Brain microvascular endothelial cell (primary cell): ENCODE results near the gene EEFSEC.

Experiments used
- DNase-seq: peaks from one replicate; pipeline ENCODE4 v3.0.0-alpha.2; 2020
- H3K27ac ChIP-seq: fragments of 250-450 bp; sonication (Bioruptor Pico); 2 replicates; pipeline ENCODE4 v1.5.1; 2020; ENCODE audit warnings: mild to moderate bottlenecking, moderate library complexity
- H3K27me3 ChIP-seq: fragments of 250-450 bp; sonication (Bioruptor Pico); replicated peaks from 2 replicates; pipeline ENCODE4 v1.5.1; 2020; ENCODE audit warnings: mild to moderate bottlenecking
- H3K36me3 ChIP-seq: fragments of 250-450 bp; sonication (Bioruptor Pico); replicated peaks from 2 replicates; pipeline ENCODE4 v1.5.1; 2020; ENCODE audit warnings: mild to moderate bottlenecking
- H3K4me3 ChIP-seq: 2 replicates; pipeline ENCODE4 v1.5.1; 2011; ENCODE audit warnings: low read depth, mild to moderate bottlenecking, control low read depth, low read length, moderate library complexity
- in situ Hi-C: cut with HindIII; loops from 2 replicates; pipeline ENCODE4 v1.10.0; 2017; ENCODE audit warnings: low sequenced_read_pairs, low pct_ligation_motif_present
- TF ChIP-seq, protein P1 (sequence below): IDR thresholded peaks from 2 replicates; pipeline ENCODE4 v1.5.1; 2011; ENCODE audit warnings: low read depth, mild to moderate bottlenecking, moderate library complexity, low read length, control low read depth, inconsistent platforms; ENCODE audit errors: missing control alignments

EEFSEC gene

DNA sequence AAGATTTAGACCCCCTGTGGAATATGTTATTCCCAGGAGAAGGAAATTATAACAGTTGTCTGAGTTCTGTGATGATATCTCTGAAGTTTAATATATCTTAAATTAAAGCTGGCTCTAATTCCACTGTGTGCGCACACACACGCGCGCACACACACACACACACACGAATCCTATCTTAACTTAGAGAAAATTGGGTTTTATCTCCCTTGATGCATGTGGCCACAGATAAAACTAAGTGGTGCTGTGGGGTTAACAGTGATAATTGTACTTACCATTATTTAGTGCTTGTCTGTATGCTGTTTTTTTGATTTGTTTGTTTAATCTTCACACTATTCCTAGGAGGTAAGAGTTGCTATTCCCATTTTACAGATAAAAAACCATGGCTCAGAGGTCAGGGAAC, 7.4 kb downstream of the EEFSEC start:
- H3K36me3 ChIP-seq: no peaks in the 10 kb centered on the region
- H3K27ac ChIP-seq: no peak overlapping the region
- H3K27me3 ChIP-seq: no peaks in the 10 kb centered on the region
- in situ Hi-C loops: loop anchor here (25.0 kb wide), 1 partner anchor 427 kb away; no protein-coding TSS in a partner anchor
- TF ChIP-seq, protein P1, sequence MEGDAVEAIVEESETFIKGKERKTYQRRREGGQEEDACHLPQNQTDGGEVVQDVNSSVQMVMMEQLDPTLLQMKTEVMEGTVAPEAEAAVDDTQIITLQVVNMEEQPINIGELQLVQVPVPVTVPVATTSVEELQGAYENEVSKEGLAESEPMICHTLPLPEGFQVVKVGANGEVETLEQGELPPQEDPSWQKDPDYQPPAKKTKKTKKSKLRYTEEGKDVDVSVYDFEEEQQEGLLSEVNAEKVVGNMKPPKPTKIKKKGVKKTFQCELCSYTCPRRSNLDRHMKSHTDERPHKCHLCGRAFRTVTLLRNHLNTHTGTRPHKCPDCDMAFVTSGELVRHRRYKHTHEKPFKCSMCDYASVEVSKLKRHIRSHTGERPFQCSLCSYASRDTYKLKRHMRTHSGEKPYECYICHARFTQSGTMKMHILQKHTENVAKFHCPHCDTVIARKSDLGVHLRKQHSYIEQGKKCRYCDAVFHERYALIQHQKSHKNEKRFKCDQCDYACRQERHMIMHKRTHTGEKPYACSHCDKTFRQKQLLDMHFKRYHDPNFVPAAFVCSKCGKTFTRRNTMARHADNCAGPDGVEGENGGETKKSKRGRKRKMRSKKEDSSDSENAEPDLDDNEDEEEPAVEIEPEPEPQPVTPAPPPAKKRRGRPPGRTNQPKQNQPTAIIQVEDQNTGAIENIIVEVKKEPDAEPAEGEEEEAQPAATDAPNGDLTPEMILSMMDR: no peak
- no peak for DNase-seq
- H3K4me3 ChIP-seq: no peak overlapping the region

GRCh38 chr3:128163432-128163831, 10.2 kb downstream of the EEFSEC start:
- Histone ChIP-seq H3K4me3 (no peak overlapping the region), H3K27ac (no peak overlapping the region), H3K36me3 (no peaks in the 10 kb centered on the region), H3K27me3 (no peaks in the 10 kb centered on the region)
- TF ChIP-seq, protein P1: no peak
- in situ Hi-C loops: loop anchor here (25.0 kb wide), 1 partner anchor 424 kb away; no protein-coding TSS in a partner anchor
- no peak for DNase-seq

DNA sequence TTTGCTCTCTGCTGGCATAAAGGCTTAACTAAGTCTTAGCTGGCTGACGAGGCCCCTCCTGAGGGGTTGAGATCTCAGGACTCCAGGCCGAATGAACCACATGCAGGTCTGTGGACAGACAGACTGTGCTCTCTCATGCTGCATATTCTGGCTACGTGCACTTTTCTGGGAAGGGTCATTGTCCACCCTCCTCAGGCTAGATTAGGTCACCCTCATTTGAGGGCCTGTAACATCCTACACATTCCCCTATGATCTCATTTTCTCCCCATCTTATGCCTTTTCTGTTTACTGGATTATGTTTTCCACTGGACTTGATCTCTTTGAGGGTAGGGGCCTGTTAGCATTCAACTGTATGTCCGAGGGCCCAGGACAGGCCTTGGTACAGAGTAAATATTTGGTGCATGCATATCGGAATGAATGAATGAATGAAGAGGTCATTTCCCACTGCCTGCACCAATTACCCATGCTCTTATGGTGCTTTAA, 13.7 kb downstream of the EEFSEC start:
- Histone ChIP-seq H3K36me3 (no peaks in the 10 kb centered on the region), H3K27me3 (no peaks in the 10 kb centered on the region), H3K27ac (no peak overlapping the region), H3K4me3 (no peak overlapping the region)
- no peak for DNase-seq
- in situ Hi-C loops: loop anchor here (25.0 kb wide), 1 partner anchor 420 kb away; no protein-coding TSS in a partner anchor
- TF ChIP-seq, protein P1: no peak

DNA sequence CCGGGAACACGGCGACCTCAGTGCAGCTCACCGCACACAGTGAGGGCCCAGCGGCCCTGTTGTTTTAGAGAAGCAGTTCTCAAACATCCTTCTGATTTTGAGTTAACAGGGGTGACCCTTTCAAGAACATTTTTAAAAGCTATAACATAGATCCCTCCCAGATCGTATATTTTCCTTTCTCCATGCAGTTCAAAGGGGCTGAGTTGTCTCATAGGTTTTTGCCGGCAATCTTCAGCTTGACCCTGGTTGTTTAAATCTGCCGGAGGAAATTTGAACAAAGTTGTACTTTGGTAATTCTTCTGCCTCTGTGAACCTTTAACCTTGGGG, 14.3 kb downstream of the EEFSEC start:
- H3K36me3 ChIP-seq: no peaks in the 10 kb centered on the region
- H3K4me3 ChIP-seq: no peak overlapping the region
- no peak for DNase-seq
- in situ Hi-C loops: loop anchor here (25.0 kb wide), 1 partner anchor 420 kb away; no protein-coding TSS in a partner anchor
- TF ChIP-seq, protein P1: no peak
- no peak overlapping the region for H3K27ac ChIP-seq
- no peaks in the 10 kb centered on the region for H3K27me3 ChIP-seq

DNA sequence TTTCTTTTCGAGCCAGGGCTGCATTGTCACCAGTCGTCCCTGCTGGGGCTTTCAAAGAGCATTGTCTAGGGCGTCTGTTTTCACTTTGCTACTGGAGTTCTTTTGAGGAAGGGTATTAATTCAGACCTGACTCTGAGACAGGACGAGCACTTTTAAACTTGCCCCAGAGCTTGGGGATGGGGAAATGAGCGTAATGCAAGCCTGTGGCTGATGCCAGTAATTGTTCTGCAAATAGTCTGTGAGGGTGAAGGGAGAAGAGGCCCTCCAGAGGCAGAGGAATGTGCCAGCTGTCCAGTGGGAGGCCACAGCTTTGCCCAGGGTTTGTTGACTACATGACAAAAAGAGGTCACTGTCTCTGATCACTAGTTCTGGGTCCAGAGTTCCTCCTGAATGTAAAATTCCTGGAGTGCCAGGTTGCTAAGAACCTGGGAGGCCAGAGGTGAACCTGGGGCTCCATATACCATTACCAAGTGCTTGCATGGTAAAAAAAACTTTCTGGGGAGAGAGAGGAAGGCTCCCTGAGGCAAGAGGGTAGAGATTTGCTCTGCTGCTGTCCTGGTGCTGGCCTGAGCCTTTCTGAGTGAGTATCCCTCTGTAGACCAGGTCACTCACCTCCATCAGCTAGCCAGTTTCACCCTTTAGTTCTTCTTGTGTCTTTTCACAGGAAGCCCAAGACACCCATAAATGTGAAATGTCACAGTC, 14.8 kb downstream of the EEFSEC start:
- Histone ChIP-seq H3K27me3 (no peaks in the 10 kb centered on the region), H3K36me3 (no peaks in the 10 kb centered on the region), H3K27ac (no peak overlapping the region), H3K4me3 (no peak overlapping the region)
- TF ChIP-seq, protein P1: no peak
- no peak for DNase-seq
- in situ Hi-C loops: loop anchor here (25.0 kb wide), 1 partner anchor 419 kb away; no protein-coding TSS in a partner anchor

- TF ChIP-seq, protein P1: no peak
- in situ Hi-C loops: loop anchor here (25.0 kb wide), 1 partner anchor 418 kb away; no protein-coding TSS in a partner anchor
These were observed 15.6 kb downstream of the EEFSEC start for GRCh38 chr3:128168836-128169235.

More at GRCh38 chr3:128168836-128169235, 15.6 kb downstream of the EEFSEC start:
- Histone ChIP-seq H3K36me3 (no peaks in the 10 kb centered on the region), H3K4me3 (no peak overlapping the region), H3K27ac (no peak overlapping the region), H3K27me3 (no peaks in the 10 kb centered on the region)
- DNase-seq: no peak
